Measurements from ENCODE around the gene CFC1B.
"Not testable (repeated sequence)": the region's sequence is repeated elsewhere in the genome, so short reads cannot be mapped to it uniquely, and the experiment has no call there.

GRCh38 chr2:130522390-130522789 lies 1.4 kb downstream of the CFC1B start:
- TF ChIP-seq CREB5 (CRISPR knock-in tag; IDR thresholded peaks at IDR 0.05; ENCODE audit: low read depth); GLIS3 (CRISPR knock-in tag; IDR thresholded peaks at IDR 0.05); ARNTL (CRISPR knock-in tag; IDR thresholded peaks at IDR 0.05; ENCODE audit: borderline replicate concordance, low read depth); TCF4 (CRISPR knock-in tag; IDR thresholded peaks at IDR 0.05; ENCODE audit: borderline replicate concordance); ZFP3 (CRISPR knock-in tag; IDR thresholded peaks at IDR 0.05); ZNF8 (CRISPR knock-in tag; IDR thresholded peaks at IDR 0.05); CSDC2 (CRISPR knock-in tag; IDR thresholded peaks at IDR 0.05); CSRNP3 (CRISPR knock-in tag; IDR thresholded peaks at IDR 0.05); PPARA (CRISPR knock-in tag; IDR thresholded peaks at IDR 0.05; ENCODE audit: borderline replicate concordance); ESRRG (CRISPR knock-in tag; IDR thresholded peaks at IDR 0.05): not testable (repeated sequence)
- TF ChIP-seq, protein P1, sequence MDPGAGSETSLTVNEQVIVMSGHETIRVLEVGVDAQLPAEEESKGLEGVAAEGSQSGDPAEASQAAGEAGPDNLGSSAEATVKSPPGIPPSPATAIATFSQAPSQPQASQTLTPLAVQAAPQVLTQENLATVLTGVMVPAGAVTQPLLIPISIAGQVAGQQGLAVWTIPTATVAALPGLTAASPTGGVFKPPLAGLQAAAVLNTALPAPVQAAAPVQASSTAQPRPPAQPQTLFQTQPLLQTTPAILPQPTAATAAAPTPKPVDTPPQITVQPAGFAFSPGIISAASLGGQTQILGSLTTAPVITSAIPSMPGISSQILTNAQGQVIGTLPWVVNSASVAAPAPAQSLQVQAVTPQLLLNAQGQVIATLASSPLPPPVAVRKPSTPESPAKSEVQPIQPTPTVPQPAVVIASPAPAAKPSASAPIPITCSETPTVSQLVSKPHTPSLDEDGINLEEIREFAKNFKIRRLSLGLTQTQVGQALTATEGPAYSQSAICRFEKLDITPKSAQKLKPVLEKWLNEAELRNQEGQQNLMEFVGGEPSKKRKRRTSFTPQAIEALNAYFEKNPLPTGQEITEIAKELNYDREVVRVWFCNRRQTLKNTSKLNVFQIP (CRISPR knock-in tag; IDR thresholded peaks at IDR 0.05; ENCODE audit: borderline replicate concordance, low read depth): not testable (repeated sequence)
- TF ChIP-seq, protein P2, sequence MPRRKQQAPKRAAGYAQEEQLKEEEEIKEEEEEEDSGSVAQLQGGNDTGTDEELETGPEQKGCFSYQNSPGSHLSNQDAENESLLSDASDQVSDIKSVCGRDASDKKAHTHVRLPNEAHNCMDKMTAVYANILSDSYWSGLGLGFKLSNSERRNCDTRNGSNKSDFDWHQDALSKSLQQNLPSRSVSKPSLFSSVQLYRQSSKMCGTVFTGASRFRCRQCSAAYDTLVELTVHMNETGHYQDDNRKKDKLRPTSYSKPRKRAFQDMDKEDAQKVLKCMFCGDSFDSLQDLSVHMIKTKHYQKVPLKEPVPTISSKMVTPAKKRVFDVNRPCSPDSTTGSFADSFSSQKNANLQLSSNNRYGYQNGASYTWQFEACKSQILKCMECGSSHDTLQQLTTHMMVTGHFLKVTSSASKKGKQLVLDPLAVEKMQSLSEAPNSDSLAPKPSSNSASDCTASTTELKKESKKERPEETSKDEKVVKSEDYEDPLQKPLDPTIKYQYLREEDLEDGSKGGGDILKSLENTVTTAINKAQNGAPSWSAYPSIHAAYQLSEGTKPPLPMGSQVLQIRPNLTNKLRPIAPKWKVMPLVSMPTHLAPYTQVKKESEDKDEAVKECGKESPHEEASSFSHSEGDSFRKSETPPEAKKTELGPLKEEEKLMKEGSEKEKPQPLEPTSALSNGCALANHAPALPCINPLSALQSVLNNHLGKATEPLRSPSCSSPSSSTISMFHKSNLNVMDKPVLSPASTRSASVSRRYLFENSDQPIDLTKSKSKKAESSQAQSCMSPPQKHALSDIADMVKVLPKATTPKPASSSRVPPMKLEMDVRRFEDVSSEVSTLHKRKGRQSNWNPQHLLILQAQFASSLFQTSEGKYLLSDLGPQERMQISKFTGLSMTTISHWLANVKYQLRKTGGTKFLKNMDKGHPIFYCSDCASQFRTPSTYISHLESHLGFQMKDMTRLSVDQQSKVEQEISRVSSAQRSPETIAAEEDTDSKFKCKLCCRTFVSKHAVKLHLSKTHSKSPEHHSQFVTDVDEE (CRISPR knock-in tag; IDR thresholded peaks at IDR 0.05): not testable (repeated sequence)
- TF ChIP-seq, protein P3, sequence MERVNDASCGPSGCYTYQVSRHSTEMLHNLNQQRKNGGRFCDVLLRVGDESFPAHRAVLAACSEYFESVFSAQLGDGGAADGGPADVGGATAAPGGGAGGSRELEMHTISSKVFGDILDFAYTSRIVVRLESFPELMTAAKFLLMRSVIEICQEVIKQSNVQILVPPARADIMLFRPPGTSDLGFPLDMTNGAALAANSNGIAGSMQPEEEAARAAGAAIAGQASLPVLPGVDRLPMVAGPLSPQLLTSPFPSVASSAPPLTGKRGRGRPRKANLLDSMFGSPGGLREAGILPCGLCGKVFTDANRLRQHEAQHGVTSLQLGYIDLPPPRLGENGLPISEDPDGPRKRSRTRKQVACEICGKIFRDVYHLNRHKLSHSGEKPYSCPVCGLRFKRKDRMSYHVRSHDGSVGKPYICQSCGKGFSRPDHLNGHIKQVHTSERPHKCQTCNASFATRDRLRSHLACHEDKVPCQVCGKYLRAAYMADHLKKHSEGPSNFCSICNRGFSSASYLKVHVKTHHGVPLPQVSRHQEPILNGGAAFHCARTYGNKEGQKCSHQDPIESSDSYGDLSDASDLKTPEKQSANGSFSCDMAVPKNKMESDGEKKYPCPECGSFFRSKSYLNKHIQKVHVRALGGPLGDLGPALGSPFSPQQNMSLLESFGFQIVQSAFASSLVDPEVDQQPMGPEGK (CRISPR knock-in tag; IDR thresholded peaks at IDR 0.05; ENCODE audit: borderline replicate concordance): not testable (repeated sequence)

All from SK-N-SH treated with all-trans-retinoic acid at 6 μM for 48 hours (cell line).